HG02938 (cell line): ENCODE measurements around the gene HRCT1.
"Not testable (repeated sequence)": the region's sequence is repeated elsewhere in the genome, so short reads cannot be mapped to it uniquely, and the experiment has no call there.

ENCODE experiments used
- ATAC-seq: cut with Tn5 transposase; IDR thresholded peaks from one replicate; pipeline ENCODE4 v1.9.1; 2021; ENCODE audit warnings: mild to moderate bottlenecking, moderate library complexity; ENCODE audit not compliant: unreplicated experiment

Gene HRCT1

DNA sequence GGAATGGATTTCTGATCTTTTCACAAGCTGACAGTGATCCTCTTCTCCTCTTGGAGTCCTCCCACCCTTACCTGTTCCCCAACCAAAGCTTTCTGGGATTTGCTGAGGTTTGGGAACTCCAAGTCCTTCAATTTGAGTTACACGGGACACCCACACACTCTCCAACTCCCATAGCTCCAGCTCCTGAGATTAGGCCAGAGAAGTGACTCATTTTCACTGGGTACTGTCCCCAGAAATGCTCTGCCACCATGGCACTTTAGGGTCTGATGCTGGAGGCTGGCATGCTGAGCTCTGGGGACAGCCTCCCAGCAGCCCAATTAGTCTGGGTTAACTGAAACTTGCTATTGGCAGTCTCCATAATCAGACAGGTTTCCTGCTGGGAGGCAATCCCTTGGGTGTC is 14.0 kb upstream of the HRCT1 start:
- no peak for ATAC-seq

GRCh38 chr9:35896570-35896969 is 9.4 kb upstream of the HRCT1 start:
- no peak for ATAC-seq

DNA sequence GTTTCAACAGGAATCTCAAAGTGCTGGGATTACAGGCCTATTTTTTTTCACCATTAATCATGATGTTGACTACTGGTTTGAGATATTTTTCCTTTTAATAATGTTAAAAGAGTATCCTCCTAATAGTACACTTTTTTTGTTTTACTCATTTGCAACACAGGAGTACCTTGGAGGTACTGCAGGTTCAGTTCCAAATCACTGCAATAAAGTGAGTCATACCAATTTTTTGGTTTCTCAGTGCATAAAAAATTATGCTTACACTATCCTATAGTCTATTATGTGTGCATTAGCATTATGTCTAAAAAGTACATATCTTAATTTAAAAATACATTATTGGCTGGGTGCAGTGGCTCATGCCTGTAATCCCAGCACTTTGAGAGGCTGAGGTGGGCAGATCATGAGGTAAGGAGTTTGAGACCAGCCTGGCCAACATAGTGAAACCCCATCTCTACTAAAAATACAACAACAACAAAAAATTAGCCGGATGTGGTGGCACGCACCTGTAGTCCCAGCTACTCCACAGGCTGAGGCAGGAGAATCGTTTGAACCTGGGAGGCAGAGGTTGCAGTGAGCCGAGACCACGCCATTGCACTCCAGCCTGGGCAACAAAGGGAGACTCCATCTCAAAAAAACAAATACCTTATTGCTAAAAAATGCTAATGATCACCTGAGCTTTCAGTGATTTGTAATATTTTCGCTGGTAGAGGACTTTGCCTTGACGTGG is 8.5 kb upstream of the HRCT1 start:
- not testable (repeated sequence) for ATAC-seq

DNA sequence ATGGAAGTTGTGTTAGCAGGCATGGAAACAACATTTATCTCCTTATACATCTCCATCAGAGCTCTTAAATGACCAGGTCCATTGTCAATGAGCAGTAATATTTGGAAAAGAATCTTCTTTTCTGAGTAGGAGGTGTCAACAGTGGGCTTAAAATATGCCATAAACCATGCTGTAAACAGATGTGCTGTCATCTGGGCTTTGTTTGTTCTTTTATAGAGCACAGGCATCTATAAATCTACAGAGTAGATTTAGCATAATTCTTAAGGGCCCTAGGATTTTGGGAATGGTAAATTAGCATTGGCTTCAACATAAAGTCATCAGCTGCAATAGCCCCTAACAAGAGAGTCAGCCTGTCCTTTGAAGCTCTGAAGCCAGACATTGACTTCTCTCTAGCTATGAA is 7.7 kb upstream of the HRCT1 start:
- ATAC-seq, result no peak

- ATAC-seq, result no peak
Measured at GRCh38 chr9:35899021-35899420, 7.0 kb upstream of the HRCT1 start.

DNA sequence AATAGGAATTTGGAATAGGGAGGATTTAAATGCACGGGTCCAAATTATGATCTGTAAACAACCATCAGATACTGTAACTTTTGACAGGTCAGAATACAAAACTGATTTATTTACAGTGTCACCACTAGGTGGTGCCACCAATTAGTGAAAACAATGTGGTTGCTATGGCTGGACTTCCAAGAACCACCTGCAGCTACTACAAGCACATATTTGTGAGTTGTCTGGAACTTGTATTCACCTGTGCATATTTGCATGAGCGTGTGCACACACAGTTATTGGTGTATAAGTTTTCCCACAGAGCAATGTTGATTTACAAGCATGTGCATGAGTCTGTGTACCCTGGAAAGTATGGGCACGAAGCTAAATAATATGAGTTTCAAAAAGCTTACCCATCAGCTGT is 3.0 kb upstream of the HRCT1 start:
- ATAC-seq, result no peak

GRCh38 chr9:35904338-35904737 is 1.7 kb upstream of the HRCT1 start:
- no peak for ATAC-seq

DNA sequence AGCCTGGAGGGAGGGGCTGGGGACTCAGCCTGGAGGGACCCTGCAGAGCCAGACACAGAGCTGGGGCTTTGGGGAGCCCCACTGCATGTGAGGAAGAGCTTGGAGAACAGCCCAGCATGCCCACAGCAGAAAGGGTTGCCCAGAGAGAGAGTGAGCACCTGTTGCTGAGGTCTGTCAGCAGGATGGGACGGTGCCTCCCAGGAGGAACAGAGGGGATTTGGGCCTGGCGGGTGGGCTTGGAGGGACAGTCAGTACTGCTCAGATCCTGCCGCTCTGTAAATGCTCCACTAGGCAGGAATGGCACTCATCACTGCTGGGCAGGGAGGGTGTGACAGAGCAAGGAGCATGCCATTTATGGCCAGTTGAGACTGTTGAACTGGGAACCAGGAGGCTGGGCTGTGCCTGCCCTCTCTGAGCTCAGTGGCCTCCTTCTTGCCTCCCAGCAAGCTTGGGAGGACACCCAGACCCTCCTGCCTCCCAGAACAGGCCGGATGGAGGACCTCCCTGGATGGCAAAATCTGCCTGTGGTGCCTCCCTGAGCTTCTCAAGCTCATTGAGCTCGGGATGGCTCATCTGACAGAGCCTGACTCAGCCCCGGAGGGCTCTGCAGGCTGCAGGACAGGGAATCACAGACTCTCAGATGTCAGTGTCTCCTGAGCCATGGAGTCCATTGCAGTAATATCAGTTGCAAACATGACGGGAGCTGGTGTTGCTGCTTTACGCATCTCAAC is 786 bp upstream of the HRCT1 start:
- no peak for ATAC-seq

GRCh38 chr9:35906923-35907699 is 1.1 kb downstream of the HRCT1 start:
- no peak for ATAC-seq

- ATAC-seq, result no peak
Measured at GRCh38 chr9:35907711-35908503, 1.9 kb downstream of the HRCT1 start.

- ATAC-seq, result no peak
Measured at GRCh38 chr9:35908504-35909125, 2.6 kb downstream of the HRCT1 start.

DNA sequence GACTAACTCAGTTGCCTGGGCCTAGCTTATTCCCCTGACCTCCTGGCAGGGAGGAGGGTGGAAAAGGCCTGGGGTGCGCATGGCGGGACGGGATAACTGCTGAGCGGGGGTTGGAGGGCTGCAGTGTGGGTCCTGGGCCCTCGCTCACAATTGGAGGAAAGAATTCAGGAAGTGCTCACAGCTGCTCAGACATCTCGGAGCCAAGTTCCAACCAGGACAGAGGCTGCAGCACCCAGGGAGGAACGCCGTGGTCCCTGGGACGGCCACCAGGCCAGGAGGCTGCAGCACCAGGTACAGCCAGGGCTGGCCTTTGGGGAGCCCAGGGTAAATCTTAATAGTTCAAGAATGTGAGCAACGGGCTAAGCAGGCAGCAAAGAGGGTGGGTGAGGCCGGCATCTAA is 3.3 kb downstream of the HRCT1 start, which contains the start of gene SPAAR:
Gene SPAAR (plus strand): TSS at position 217 of the 400 bp plus-strand sequence. CDS start 974 bp downstream, outside the sequence.
- no peak for ATAC-seq

GRCh38 chr9:35909687-35910612 is 3.9 kb downstream of the HRCT1 start:
- no peak for ATAC-seq

DNA sequence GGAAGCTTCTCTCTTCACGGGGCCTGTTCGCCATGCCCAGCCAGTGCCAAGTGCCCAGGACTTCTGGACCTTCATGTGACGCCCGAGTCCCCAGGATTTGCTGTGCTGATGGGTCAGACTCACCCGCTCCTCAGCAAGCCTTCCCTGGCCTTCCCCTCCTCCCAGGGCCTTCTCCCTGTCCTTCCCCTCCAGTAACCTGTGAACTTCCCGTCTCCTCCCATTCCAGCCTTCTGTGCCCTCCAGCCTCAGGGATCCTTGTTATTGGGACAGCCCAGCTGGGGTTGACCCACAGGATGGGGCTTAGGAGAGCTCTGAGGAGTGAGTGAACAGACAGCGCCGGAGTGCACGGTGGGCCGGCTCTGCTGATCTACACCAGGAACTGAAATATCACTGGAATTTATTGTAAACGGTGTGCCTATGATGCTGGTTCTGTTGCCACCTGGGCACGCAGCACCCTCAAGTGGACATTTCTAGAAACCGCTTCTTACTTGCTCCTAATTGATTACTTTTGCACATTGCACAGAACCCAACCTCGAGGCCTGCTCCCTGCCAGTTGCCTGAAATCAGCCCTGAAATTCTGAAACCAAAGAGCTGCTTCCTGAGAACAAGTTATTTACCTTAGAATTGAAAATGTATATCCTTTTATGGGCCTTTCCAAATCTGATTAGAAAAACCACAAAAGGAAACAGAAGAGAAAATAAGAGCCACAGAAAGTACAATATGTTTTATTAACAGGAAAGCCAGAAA is 4.8 kb downstream of the HRCT1 start:
- ATAC-seq, result no peak

DNA sequence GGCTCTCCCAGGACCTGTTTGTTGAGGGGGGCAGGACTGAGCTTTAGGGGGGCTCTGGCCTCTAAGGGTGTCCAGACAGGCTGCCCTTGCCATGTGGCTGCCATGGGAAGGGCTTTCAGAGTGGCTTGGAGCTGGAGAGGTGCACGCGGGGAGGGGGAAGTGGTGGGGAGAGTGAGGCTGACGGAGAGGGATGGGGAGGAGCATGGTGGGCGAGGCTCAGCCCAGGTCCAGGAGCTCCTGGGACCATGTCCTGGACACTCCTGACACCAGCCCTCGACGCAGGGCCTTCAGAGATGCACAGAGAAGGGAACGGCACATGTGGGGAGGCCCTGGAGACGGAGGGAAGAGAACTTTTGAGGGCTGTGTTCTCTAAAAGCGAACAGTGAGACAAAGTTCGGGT is 5.7 kb downstream of the HRCT1 start:
- ATAC-seq, result no peak

DNA sequence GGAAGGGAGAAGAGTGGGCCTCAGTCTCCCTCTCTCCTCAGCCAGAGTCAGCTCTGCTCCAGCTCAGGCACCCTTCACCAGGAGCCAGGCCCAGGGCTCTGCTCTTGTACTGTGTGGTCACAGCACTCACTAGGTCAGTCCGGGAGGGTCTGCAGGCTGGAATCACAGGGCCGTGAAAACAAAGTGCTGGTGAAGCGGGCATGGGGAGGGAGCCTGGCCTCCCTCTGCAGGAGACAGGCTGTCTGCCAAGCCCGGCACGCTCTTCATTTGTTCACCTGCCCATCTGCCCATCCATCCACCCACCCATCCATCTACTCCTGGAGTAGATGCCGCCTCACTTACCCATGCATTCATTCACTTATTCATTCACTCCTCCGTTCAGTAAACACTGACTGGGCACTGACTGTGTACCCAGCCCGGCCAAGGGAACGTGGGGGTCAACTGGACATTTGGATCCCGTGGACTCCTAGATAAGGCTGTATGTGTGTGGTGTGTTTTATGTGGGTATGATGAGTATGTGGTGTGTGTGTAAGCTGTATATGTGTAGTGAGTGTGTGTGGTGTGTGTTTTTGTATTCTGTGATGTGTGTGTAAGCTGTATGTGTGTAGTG is 6.9 kb downstream of the HRCT1 start:
- ATAC-seq, result no peak

DNA sequence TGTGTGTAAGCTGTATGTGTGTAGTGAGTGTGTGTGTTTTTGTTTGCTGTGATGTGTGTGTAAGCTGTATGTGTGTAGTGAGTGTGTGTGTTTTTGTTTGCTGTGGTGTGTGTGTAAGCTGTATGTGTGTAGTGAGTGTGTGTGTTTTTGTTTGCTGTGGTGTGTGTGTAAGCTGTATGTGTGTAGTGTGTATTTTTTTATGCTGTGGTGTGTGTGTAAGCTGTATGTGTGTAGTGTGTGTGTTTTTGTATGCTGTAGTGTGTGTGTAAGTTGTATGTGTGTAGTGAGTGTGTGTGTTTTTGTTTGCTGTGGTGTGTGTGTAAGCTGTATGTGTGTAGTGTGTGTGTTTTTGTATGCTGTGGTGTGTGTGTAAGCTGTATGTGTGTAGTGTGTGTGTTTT is 7.4 kb downstream of the HRCT1 start:
- ATAC-seq, result not testable (repeated sequence)

- ATAC-seq, result no peak
Measured at GRCh38 chr9:35914301-35914807, 8.4 kb downstream of the HRCT1 start.
